Tibial artery (tissue), 4 donors: ENCODE results near the gene FRMPD1.
A peak's percentile ranks its signal among the peaks of the same experiment; 100 is the strongest.
"Not testable (repeated sequence)": the region's sequence is repeated elsewhere in the genome, so short reads cannot be mapped to it uniquely, and the experiment has no call there.

ENCODE experiments used
- DNase-seq, 2 donors: peaks; one replicate each; pipeline ENCODE4 v3.0.0-alpha.2; 2019
- H3K27ac ChIP-seq, 2 donors: fragments of 200-600 bp; sonication (generic) in 1 of 2; 1 replicate in 1 of 2; 2 replicates in 1 of 2; pipeline ENCODE4 v1.5.1; 2018 to 2019; ENCODE audit warnings: mild to moderate bottlenecking in 1 of 2
- H3K27me3 ChIP-seq, 2 donors: fragments of 200-600 bp; sonication (generic) in 1 of 2; one replicate each; pipeline versions ENCODE4 v1.5.1 to v1.6.0; 2016 to 2019
- H3K36me3 ChIP-seq, 3 donors: fragments of 200-600 bp; sonication (generic) in 2 of 3; one replicate each; pipeline ENCODE4 v1.5.1; 2016 to 2019; ENCODE audit warnings: mild to moderate bottlenecking in 2 of 3
- H3K4me1 ChIP-seq, 4 donors: fragments of 200-600 bp; sonication (generic) in 2 of 4; 1 replicate in 3 of 4; 2 replicates in 1 of 4; pipeline ENCODE4 v1.5.1; 2016 to 2019
- H3K4me3 ChIP-seq, 2 donors: fragments of 200-600 bp; sonication (generic) in 1 of 2; 1 replicate in 1 of 2; 2 replicates in 1 of 2; pipeline ENCODE4 v1.5.1; 2018 to 2019; ENCODE audit warnings: mild to moderate bottlenecking in 2 of 2
- H3K9me3 ChIP-seq, 3 donors: fragments of 200-600 bp; sonication (generic) in 1 of 3; one replicate each; pipeline ENCODE4 v1.5.1; 2016 to 2019
- CTCF ChIP-seq, 2 experiments: fragments of 200-600 bp in 1 of 2; fragments of 450-650 bp in 1 of 2; IDR thresholded peaks; one replicate each; pipeline ENCODE4 v1.5.1; 2017 to 2019; ENCODE audit warnings: antibody characterized with exemption in 2 of 2, mild to moderate bottlenecking in 1 of 2, moderate library complexity in 1 of 2
- intact Hi-C: fragments of 100-400 bp; cut with DNase I; formaldehyde crosslinking; loops from one replicate; pipeline ENCODE4 v1.15.0; 2023; ENCODE audit warnings: low total_unique reads

Gene FRMPD1

GRCh38 chr9:37749129-37749528, 98.4 kb downstream of the FRMPD1 start:
- Histone ChIP-seq H3K4me1 (peaks cover 0 to 5% (median under 1%) of the 10 kb centered on the region in 4 donors), H3K27me3 (no peaks in the 10 kb centered on the region), H3K9me3 (no peaks in the 10 kb centered on the region), H3K36me3 (no peaks in the 10 kb centered on the region), H3K27ac (no peak overlapping the region), H3K4me3 (no peak overlapping the region)
- intact Hi-C loops = loop anchor here (10.0 kb wide), 1 partner anchor 156 kb away; the partner anchor contains the start of gene SLC25A51
- no peak for TF ChIP-seq CTCF (IDR thresholded peaks at IDR 0.05)
- DNase-seq = no peak

- H3K27ac ChIP-seq = no peak overlapping the region
- H3K4me1 ChIP-seq = peaks cover 0 to 14% (median 9%) of the 10 kb centered on the region in 4 donors
- intact Hi-C loops = loop anchor here (5.0 kb wide), 1 partner anchor 51 kb away; the partner anchor contains the start of gene DCAF10
- no peaks in the 10 kb centered on the region for H3K9me3 ChIP-seq
- H3K36me3 ChIP-seq = no peaks in the 10 kb centered on the region
- DNase-seq = no peak
- H3K27me3 ChIP-seq = no peaks in the 10 kb centered on the region
- no peak for TF ChIP-seq CTCF (IDR thresholded peaks at IDR 0.05)
- H3K4me3 ChIP-seq = no peak overlapping the region
Observed at GRCh38 chr9:37751186-37751585, 100.4 kb downstream of the FRMPD1 start.

- H3K4me3 ChIP-seq, H3K27me3 ChIP-seq, H3K36me3 ChIP-seq, H3K27ac ChIP-seq, H3K9me3 ChIP-seq, DNase-seq: not testable (repeated sequence)
- H3K4me1 ChIP-seq = peaks cover 0 to 14% (median 9%) of the 10 kb centered on the region in 4 donors
- intact Hi-C loops = loop anchor here (5.0 kb wide), 1 partner anchor 51 kb away; the partner anchor contains the start of gene DCAF10
Observed at GRCh38 chr9:37751704-37752103, 101.0 kb downstream of the FRMPD1 start.

GRCh38 chr9:37752112-37752511, 101.4 kb downstream of the FRMPD1 start:
- not testable (repeated sequence) for H3K36me3 ChIP-seq, H3K9me3 ChIP-seq, H3K27me3 ChIP-seq, H3K27ac ChIP-seq, H3K4me3 ChIP-seq, DNase-seq
- peaks cover 0 to 14% (median 9%) of the 10 kb centered on the region in 4 donors for H3K4me1 ChIP-seq
- intact Hi-C loops = loop anchor here (5.0 kb wide), 1 partner anchor 50 kb away; the partner anchor contains the start of gene DCAF10

GRCh38 chr9:37752642-37753488, 102.1 kb downstream of the FRMPD1 start:
- no peak for DNase-seq
- no peaks in the 10 kb centered on the region for H3K36me3 ChIP-seq
- H3K4me3 ChIP-seq = peak overlapping the region; percentile 67 to 79
- peaks cover 0 to 14% (median 9%) of the 10 kb centered on the region in 4 donors for H3K4me1 ChIP-seq
- intact Hi-C loops = loop anchor here (5.0 kb wide), 1 partner anchor 49 kb away; the partner anchor contains the start of gene DCAF10
- H3K27me3 ChIP-seq = no peaks in the 10 kb centered on the region
- H3K27ac ChIP-seq = peak overlapping the region; percentile 80 to 87
- no peak for TF ChIP-seq CTCF (IDR thresholded peaks at IDR 0.05)
- no peaks in the 10 kb centered on the region for H3K9me3 ChIP-seq

- peak within 1 kb of the TSS; percentile 67 to 79 for H3K4me3 ChIP-seq
- H3K9me3 ChIP-seq = no peaks in the 10 kb centered on the region
- no peak for TF ChIP-seq CTCF (IDR thresholded peaks at IDR 0.05)
- intact Hi-C loops = loop anchor here (5.0 kb wide), 1 partner anchor 49 kb away; the partner anchor contains the start of gene DCAF10
- peak within 1 kb of the TSS; percentile 80 to 87 for H3K27ac ChIP-seq
- H3K36me3 ChIP-seq = no peaks in the 10 kb centered on the region
- H3K4me1 ChIP-seq = peaks cover 0 to 14% (median 9%) of the 10 kb centered on the region in 4 donors
- DNase-seq = peak; percentile 48 to 76
- H3K27me3 ChIP-seq = no peaks in the 10 kb centered on the region
Observed at GRCh38 chr9:37753489-37754190, 102.9 kb downstream of the FRMPD1 start, which contains the start of gene TRMT10B. TRMT10B (plus strand) TSS chr9:37753805; CDS start chr9:37761932, 8,127 bp downstream.
